Measurements from ENCODE around the gene SLC7A5.
"Not testable (repeated sequence)": the region's sequence is repeated elsewhere in the genome, so short reads cannot be mapped to it uniquely, and the experiment has no call there.

The SLC7A5 gene

DNA sequence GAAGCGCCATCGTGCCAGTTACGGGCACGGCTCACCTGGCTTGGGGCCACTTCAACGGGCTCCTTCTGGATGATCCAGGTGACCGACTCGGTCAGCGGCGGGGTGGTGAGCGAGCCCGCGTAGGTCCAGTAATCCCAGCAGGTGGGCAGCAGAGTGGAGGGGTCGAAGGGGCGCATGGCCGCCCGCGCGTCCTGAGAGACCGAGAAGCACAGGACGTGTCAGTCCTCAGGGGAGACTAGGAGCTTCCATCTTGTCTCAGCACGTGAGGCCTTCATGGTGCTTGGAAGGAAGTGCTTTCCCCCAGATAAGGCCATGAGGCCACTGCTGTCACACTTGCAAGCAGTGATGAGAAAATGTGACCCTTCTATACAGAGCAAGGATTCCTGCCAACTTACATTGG, 22.5 kb upstream of the SLC7A5 start:
- H3K27ac ChIP-seq (ENCODE audit: low read length), result no peak overlapping the region
- H3K9me3 ChIP-seq (replicated peaks; ENCODE audit: insufficient read depth, low read length), result no peaks in the 10 kb centered on the region
- H3K79me2 ChIP-seq (ENCODE audit: low read length), result no peaks in the 10 kb centered on the region
- no peak overlapping the region for H2AFZ ChIP-seq (ENCODE audit: low read length)
- H3K27me3 ChIP-seq (replicated peaks; ENCODE audit: insufficient read depth, low read length), result no peaks in the 10 kb centered on the region
- H3K4me2 ChIP-seq (ENCODE audit: low read depth, low read length), result no peak overlapping the region
- no peak for DNase-seq
- H3K4me3 ChIP-seq (ENCODE audit: low read length), result no peak overlapping the region
- no peaks in the 10 kb centered on the region for H3K4me1 ChIP-seq (ENCODE audit: low read length)
- no peaks in the 10 kb centered on the region for H3K36me3 ChIP-seq (replicated peaks; ENCODE audit: insufficient read depth, low read length)
- TF ChIP-seq EZH2phosphoT487 (IDR thresholded peaks at IDR 0.05; ENCODE audit: low read length), result no peak
- TF ChIP-seq CTCF (IDR thresholded peaks at IDR 0.05; ENCODE audit: low read length), result no peak
- TF ChIP-seq EZH2 (optimal IDR thresholded peaks at IDR 0.05; ENCODE audit: low read depth, low read length), result no peak
- H3F3A ChIP-seq (ENCODE audit: insufficient read depth, low read length), result no peaks in the 10 kb centered on the region
- H3K9me2 ChIP-seq (replicated peaks; ENCODE audit: insufficient read depth, low read length), result no peaks in the 10 kb centered on the region
- H4K20me1 ChIP-seq (ENCODE audit: insufficient read depth, low read length), result no peaks in the 10 kb centered on the region
- no peak overlapping the region for H3K9ac ChIP-seq (ENCODE audit: low read length)

GRCh38 chr16:87889762-87890161, 20.5 kb upstream of the SLC7A5 start:
- H3K4me3 ChIP-seq (ENCODE audit: low read length); H4K20me1 ChIP-seq (ENCODE audit: insufficient read depth, low read length); H3K4me1 ChIP-seq (ENCODE audit: low read length); H3K9me2 ChIP-seq (replicated peaks; ENCODE audit: insufficient read depth, low read length); H3K27me3 ChIP-seq (replicated peaks; ENCODE audit: insufficient read depth, low read length); DNase-seq; H3K9ac ChIP-seq (ENCODE audit: low read length); H2AFZ ChIP-seq (ENCODE audit: low read length); H3F3A ChIP-seq (ENCODE audit: insufficient read depth, low read length); H3K27ac ChIP-seq (ENCODE audit: low read length); H3K4me2 ChIP-seq (ENCODE audit: low read depth, low read length); H3K36me3 ChIP-seq (replicated peaks; ENCODE audit: insufficient read depth, low read length); H3K79me2 ChIP-seq (ENCODE audit: low read length); H3K9me3 ChIP-seq (replicated peaks; ENCODE audit: insufficient read depth, low read length): not testable (repeated sequence)

- H3K36me3 ChIP-seq (replicated peaks; ENCODE audit: insufficient read depth, low read length); H3F3A ChIP-seq (ENCODE audit: insufficient read depth, low read length); H3K27me3 ChIP-seq (replicated peaks; ENCODE audit: insufficient read depth, low read length); H3K27ac ChIP-seq (ENCODE audit: low read length); H3K4me3 ChIP-seq (ENCODE audit: low read length); H3K9me2 ChIP-seq (replicated peaks; ENCODE audit: insufficient read depth, low read length); H3K4me1 ChIP-seq (ENCODE audit: low read length); DNase-seq; H3K9me3 ChIP-seq (replicated peaks; ENCODE audit: insufficient read depth, low read length); H2AFZ ChIP-seq (ENCODE audit: low read length); H3K9ac ChIP-seq (ENCODE audit: low read length); H3K79me2 ChIP-seq (ENCODE audit: low read length); H4K20me1 ChIP-seq (ENCODE audit: insufficient read depth, low read length); H3K4me2 ChIP-seq (ENCODE audit: low read depth, low read length): not testable (repeated sequence)
These were observed 19.0 kb upstream of the SLC7A5 start for GRCh38 chr16:87888346-87888745.

DNA sequence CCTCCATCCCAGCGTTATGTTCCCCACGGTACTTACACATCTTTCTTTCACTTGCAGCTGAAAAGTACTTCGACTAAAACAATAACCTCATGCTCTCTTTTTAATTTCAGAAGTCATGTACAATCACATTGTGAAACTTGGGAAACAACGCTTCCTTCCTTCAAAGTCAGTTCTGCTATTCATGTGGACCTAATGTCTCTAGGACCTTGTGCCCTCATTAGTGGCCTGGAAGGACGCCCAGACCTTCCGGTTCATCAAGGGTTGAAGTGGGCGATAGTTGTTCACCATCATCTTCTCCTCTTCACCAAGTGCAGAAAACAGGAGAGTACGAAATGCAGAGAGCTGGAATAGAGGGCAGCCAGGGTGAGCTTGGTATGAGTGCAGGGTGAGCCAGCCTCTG, 18.6 kb upstream of the SLC7A5 start:
- H2AFZ ChIP-seq (ENCODE audit: low read length); H4K20me1 ChIP-seq (ENCODE audit: insufficient read depth, low read length); H3K9ac ChIP-seq (ENCODE audit: low read length); H3K36me3 ChIP-seq (replicated peaks; ENCODE audit: insufficient read depth, low read length); H3K9me3 ChIP-seq (replicated peaks; ENCODE audit: insufficient read depth, low read length); H3K27ac ChIP-seq (ENCODE audit: low read length); H3K4me3 ChIP-seq (ENCODE audit: low read length); H3K4me1 ChIP-seq (ENCODE audit: low read length); H3K4me2 ChIP-seq (ENCODE audit: low read depth, low read length); H3F3A ChIP-seq (ENCODE audit: insufficient read depth, low read length); H3K9me2 ChIP-seq (replicated peaks; ENCODE audit: insufficient read depth, low read length); H3K27me3 ChIP-seq (replicated peaks; ENCODE audit: insufficient read depth, low read length); H3K79me2 ChIP-seq (ENCODE audit: low read length); DNase-seq: not testable (repeated sequence)

DNA sequence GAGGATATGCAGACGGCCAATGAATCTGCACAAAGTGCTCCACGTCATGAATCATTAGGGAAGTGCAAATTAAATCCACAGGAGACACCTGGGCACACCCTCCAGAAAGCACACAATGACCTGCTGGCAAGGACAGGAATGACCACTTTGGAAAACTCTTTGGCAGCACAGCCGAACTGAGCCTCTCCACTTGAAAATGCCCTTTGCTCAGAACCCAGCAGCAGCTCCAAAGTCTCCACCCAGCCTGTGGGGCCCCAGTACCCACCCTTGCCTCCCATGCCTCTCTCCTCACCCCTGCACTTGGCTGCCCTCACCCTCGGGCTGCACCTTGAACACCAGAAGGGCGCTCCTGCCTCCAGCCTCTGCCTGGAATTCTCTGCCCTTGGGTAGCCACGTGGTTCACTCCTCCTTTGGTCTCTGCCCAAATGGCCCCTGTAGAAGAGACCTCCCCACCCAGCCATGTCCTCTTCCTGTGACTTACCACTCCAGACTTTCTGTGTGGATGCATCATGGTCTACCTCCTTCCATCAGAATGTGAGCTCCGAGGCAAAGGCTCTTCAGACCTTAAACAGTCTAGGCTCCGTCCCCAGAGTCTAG, 16.2 kb upstream of the SLC7A5 start:
- DNase-seq; H3K4me3 ChIP-seq (ENCODE audit: low read length); H4K20me1 ChIP-seq (ENCODE audit: insufficient read depth, low read length); H3K79me2 ChIP-seq (ENCODE audit: low read length); H3K27ac ChIP-seq (ENCODE audit: low read length); H3K4me1 ChIP-seq (ENCODE audit: low read length); H2AFZ ChIP-seq (ENCODE audit: low read length); H3K9ac ChIP-seq (ENCODE audit: low read length); H3K9me3 ChIP-seq (replicated peaks; ENCODE audit: insufficient read depth, low read length); H3K27me3 ChIP-seq (replicated peaks; ENCODE audit: insufficient read depth, low read length); H3K9me2 ChIP-seq (replicated peaks; ENCODE audit: insufficient read depth, low read length); H3F3A ChIP-seq (ENCODE audit: insufficient read depth, low read length); H3K4me2 ChIP-seq (ENCODE audit: low read depth, low read length); H3K36me3 ChIP-seq (replicated peaks; ENCODE audit: insufficient read depth, low read length): not testable (repeated sequence)

Measured in MM.1S (cell line).